Measurements from ENCODE around the gene SND1. TPM values are rescaled to one million over a fixed set of nuclear protein-coding genes. Genes with fewer than 3 reads are reported as not detected.

Gene SND1
- total and polyA plus RNA-seq, 4 donors: 59.4 to 214 (median 84.1) TPM

- H3K9ac ChIP-seq (ENCODE audit: low read depth in 1 of 2, low read length in 2 of 2): no peak overlapping the region
- H3K36me3 ChIP-seq (ENCODE audit: control insufficient read depth in 4 of 4, insufficient read depth in 3 of 4, low read depth in 1 of 4, low read length in 3 of 4): peaks cover 5 to 46% (median 37%) of the 10 kb centered on the region in 4 donors
- H3K9me3 ChIP-seq (ENCODE audit: control insufficient read depth in 4 of 4, low read length in 3 of 4): no peaks in the 10 kb centered on the region
- H3K27me3 ChIP-seq (ENCODE audit: control insufficient read depth in 4 of 4, insufficient read depth in 4 of 4, low read length in 3 of 4): no peaks in the 10 kb centered on the region
- no peak overlapping the region for H3K27ac ChIP-seq (ENCODE audit: low read depth in 1 of 2, low read length in 2 of 2)
- WGBS: 100% methylated on average over 1 of the region's 1 CpG
- no peak for DNase-seq (ENCODE audit: low spot score)
- H3K4me3 ChIP-seq (ENCODE audit: low read depth in 1 of 3, low read length in 3 of 3): no peak overlapping the region
- TF ChIP-seq MAX (IDR thresholded peaks at IDR 0.05) (no peak), HNF4A (conservative IDR thresholded peaks at IDR 0.05) (no peak), NR2F2 (IDR thresholded peaks at IDR 0.05) (no peak), FOXA1 (IDR thresholded peaks at IDR 0.05) (no peak), FOXA2 (IDR thresholded peaks at IDR 0.05) (no peak), TAF1 (conservative IDR thresholded peaks at IDR 0.05) (no peak), EGR1 (IDR thresholded peaks at IDR 0.05; ENCODE audit: low read depth in 2 of 2) (no peak), SP1 (IDR thresholded peaks at IDR 0.05) (no peak), ATF3 (IDR thresholded peaks at IDR 0.05) (no peak), CTCF (IDR thresholded peaks at IDR 0.05; ENCODE audit: low read depth, low read length, missing input control) (no peak), RAD21 (IDR thresholded peaks at IDR 0.05) (no peak), REST (IDR thresholded peaks at IDR 0.05) (no peak), JUND (IDR thresholded peaks at IDR 0.05) (no peak), ZBTB33 (IDR thresholded peaks at IDR 0.05) (no peak), GABPA (IDR thresholded peaks at IDR 0.05 in 1 of 2, conservative IDR thresholded peaks at IDR 0.05 in 1 of 2) (no peak), YY1 (IDR thresholded peaks at IDR 0.05) (no peak), RXRA (IDR thresholded peaks at IDR 0.05) (no peak), HNF4G (IDR thresholded peaks at IDR 0.05) (no peak)
- no peaks in the 10 kb centered on the region for H3K4me1 ChIP-seq (ENCODE audit: control insufficient read depth in 4 of 4, insufficient read depth in 4 of 4, low read length in 3 of 4)
These were observed 40.2 kb downstream of the SND1 start for GRCh38 chr7:127692200-127692599.

Measured in liver (tissue), 9 donors.